Measurements from ENCODE around the gene MARK4. TPM values are rescaled to one million over a fixed set of nuclear protein-coding genes. Genes with fewer than 3 reads are reported as not detected.

The MARK4 gene
- total RNA-seq, 5 donors from 2014 or later (not counting 1 experiment from before 2014, with no cell fraction given): 28.0 to 34.8 (median 29.9) TPM

- Histone ChIP-seq H3K9me3 (no peaks in the 10 kb centered on the region), H3K4me3 (ENCODE audit: control insufficient read depth in 1 of 2, extremely low read depth in 1 of 2, low read length in 1 of 2) (no peak overlapping the region), H3K27me3 (replicated peaks in 1 of 2; ENCODE audit: control insufficient read depth in 2 of 2, extremely low read depth in 1 of 2, insufficient read depth in 2 of 2, low read length in 1 of 2) (peaks cover 0 to 39% of the 10 kb centered on the region in 2 experiments), H3K27ac (ENCODE audit: low read length) (no peak overlapping the region), H3K4me1 (ENCODE audit: control insufficient read depth in 1 of 2, extremely low read depth in 1 of 2, insufficient read depth in 2 of 2, low read length in 2 of 2) (no peaks in the 10 kb centered on the region), H3K36me3 (ENCODE audit: control insufficient read depth in 2 of 2, extremely low read depth in 1 of 2, insufficient read depth in 1 of 2, low read length in 1 of 2) (peaks cover 9 to 14% of the 10 kb centered on the region in 2 donors)
- DNase-seq (no peak), ATAC-seq (replicated peaks in 1 of 4) (no peak)
- no peak overlapping the region for H3K4me3 Mint-ChIP-seq
- no peak overlapping the region for H3K27ac Mint-ChIP-seq
- POLR2A ChIA-PET: no interaction called here
- H3K27me3 Mint-ChIP-seq: peaks cover 10 to 17% of the 10 kb centered on the region in 2 donors
- WGBS (ENCODE audit: insufficient coverage): 100% methylated on average over 1 of the region's 3 CpGs
- CTCF ChIA-PET: no interaction called here
- no peaks in the 10 kb centered on the region for H3K9me3 Mint-ChIP-seq
- H3K36me3 Mint-ChIP-seq: peaks cover 11% of the 10 kb centered on the region
- no peaks in the 10 kb centered on the region for H3K4me1 Mint-ChIP-seq
Observed at GRCh38 chr19:45349126-45349415, 98.0 kb downstream of the MARK4 start.

- Histone ChIP-seq H3K9me3 (no peaks in the 10 kb centered on the region), H3K27ac (ENCODE audit: low read length) (no peak overlapping the region), H3K4me1 (ENCODE audit: control insufficient read depth in 1 of 2, extremely low read depth in 1 of 2, insufficient read depth in 2 of 2, low read length in 2 of 2) (peaks cover 0 to under 1% of the 10 kb centered on the region in 2 experiments), H3K4me3 (ENCODE audit: control insufficient read depth in 1 of 2, extremely low read depth in 1 of 2, low read length in 1 of 2) (no peak overlapping the region), H3K27me3 (replicated peaks in 1 of 2; ENCODE audit: control insufficient read depth in 2 of 2, extremely low read depth in 1 of 2, insufficient read depth in 2 of 2, low read length in 1 of 2) (peaks cover 0 to 35% of the 10 kb centered on the region in 2 experiments), H3K36me3 (ENCODE audit: control insufficient read depth in 2 of 2, extremely low read depth in 1 of 2, insufficient read depth in 1 of 2, low read length in 1 of 2) (peaks cover 9 to 16% of the 10 kb centered on the region in 2 donors)
- Mint-ChIP-seq H3K9me3 (no peaks in the 10 kb centered on the region), H3K27ac (no peak overlapping the region), H3K27me3 (peaks cover 10 to 13% of the 10 kb centered on the region in 2 donors), H3K4me3 (no peak overlapping the region), H3K36me3 (peaks cover 13% of the 10 kb centered on the region), H3K4me1 (no peaks in the 10 kb centered on the region)
- no peak for ATAC-seq (replicated peaks in 1 of 4)
- ChIA-PET POLR2A (no interaction called here), CTCF (no interaction called here)
- DNase-seq: no peak
- 92% methylated on average over 13 of the region's 17 CpGs for WGBS (ENCODE audit: insufficient coverage)
Observed at GRCh38 chr19:45349430-45349941, 98.4 kb downstream of the MARK4 start.

GRCh38 chr19:45350477-45351058 lies 99.5 kb downstream of the MARK4 start:
- POLR2A ChIA-PET: no interaction called here
- no peaks in the 10 kb centered on the region for H3K4me1 Mint-ChIP-seq
- peaks cover 9 to 19% of the 10 kb centered on the region in 2 donors for H3K36me3 ChIP-seq (ENCODE audit: control insufficient read depth in 2 of 2, extremely low read depth in 1 of 2, insufficient read depth in 1 of 2, low read length in 1 of 2)
- DNase-seq (no peak), ATAC-seq (replicated peaks in 1 of 4) (no peak)
- H3K27me3 Mint-ChIP-seq: peaks cover 5 to 6% of the 10 kb centered on the region in 2 donors
- H3K4me3 ChIP-seq (ENCODE audit: control insufficient read depth in 1 of 2, extremely low read depth in 1 of 2, low read length in 1 of 2): no peak overlapping the region
- WGBS (ENCODE audit: insufficient coverage): 91% methylated on average over 13 of the region's 17 CpGs
- peaks cover 18% of the 10 kb centered on the region for H3K36me3 Mint-ChIP-seq
- peaks cover 0 to 24% of the 10 kb centered on the region in 2 experiments for H3K27me3 ChIP-seq (replicated peaks in 1 of 2; ENCODE audit: control insufficient read depth in 2 of 2, extremely low read depth in 1 of 2, insufficient read depth in 2 of 2, low read length in 1 of 2)
- no peaks in the 10 kb centered on the region for H3K9me3 ChIP-seq
- CTCF ChIA-PET: interaction anchor here in 1 of 2 donors (0.6 kb wide), 1 partner anchor 1400 kb away, joined by 3 read pairs; no protein-coding TSS in a partner anchor
- no peak overlapping the region for H3K4me3 Mint-ChIP-seq
- no peak overlapping the region for H3K27ac Mint-ChIP-seq
- peaks cover 0 to 4% of the 10 kb centered on the region in 2 experiments for H3K4me1 ChIP-seq (ENCODE audit: control insufficient read depth in 1 of 2, extremely low read depth in 1 of 2, insufficient read depth in 2 of 2, low read length in 2 of 2)
- H3K9me3 Mint-ChIP-seq: no peaks in the 10 kb centered on the region
- H3K27ac ChIP-seq (ENCODE audit: low read length): no peak overlapping the region

- 94% methylated on average over 4 of the region's 13 CpGs for WGBS (ENCODE audit: insufficient coverage)
- Mint-ChIP-seq H3K36me3 (peaks cover 19% of the 10 kb centered on the region), H3K27me3 (no peaks in the 10 kb centered on the region), H3K27ac (no peak overlapping the region), H3K4me3 (no peak overlapping the region), H3K4me1 (no peaks in the 10 kb centered on the region), H3K9me3 (no peaks in the 10 kb centered on the region)
- H3K27me3 ChIP-seq (replicated peaks in 1 of 2; ENCODE audit: control insufficient read depth in 2 of 2, extremely low read depth in 1 of 2, insufficient read depth in 2 of 2, low read length in 1 of 2): peaks cover 0 to 15% of the 10 kb centered on the region in 2 experiments
- ChIA-PET POLR2A (no interaction called here), CTCF (no interaction called here)
- peaks cover 0 to 4% of the 10 kb centered on the region in 2 experiments for H3K4me1 ChIP-seq (ENCODE audit: control insufficient read depth in 1 of 2, extremely low read depth in 1 of 2, insufficient read depth in 2 of 2, low read length in 2 of 2)
- no peak overlapping the region for H3K27ac ChIP-seq (ENCODE audit: low read length)
- peaks cover 9 to 19% of the 10 kb centered on the region in 2 donors for H3K36me3 ChIP-seq (ENCODE audit: control insufficient read depth in 2 of 2, extremely low read depth in 1 of 2, insufficient read depth in 1 of 2, low read length in 1 of 2)
- H3K9me3 ChIP-seq: no peaks in the 10 kb centered on the region
- no peak for ATAC-seq (replicated peaks in 1 of 4)
- no peak for DNase-seq
- H3K4me3 ChIP-seq (ENCODE audit: control insufficient read depth in 1 of 2, extremely low read depth in 1 of 2, low read length in 1 of 2): no peak overlapping the region
Observed at GRCh38 chr19:45351401-45351952, 100.4 kb downstream of the MARK4 start.

- ChIA-PET POLR2A (no interaction called here), CTCF (no interaction called here)
- DNase-seq: no peak
- Mint-ChIP-seq H3K36me3 (peaks cover 22% of the 10 kb centered on the region), H3K9me3 (no peaks in the 10 kb centered on the region), H3K27ac (no peak overlapping the region), H3K4me1 (no peaks in the 10 kb centered on the region), H3K4me3 (no peak overlapping the region), H3K27me3 (no peaks in the 10 kb centered on the region)
- H3K27me3 ChIP-seq (replicated peaks in 1 of 2; ENCODE audit: control insufficient read depth in 2 of 2, extremely low read depth in 1 of 2, insufficient read depth in 2 of 2, low read length in 1 of 2): peaks cover 0 to 10% of the 10 kb centered on the region in 2 experiments
- no peak for ATAC-seq (replicated peaks in 1 of 4)
- peaks cover 9 to 19% of the 10 kb centered on the region in 2 donors for H3K36me3 ChIP-seq (ENCODE audit: control insufficient read depth in 2 of 2, extremely low read depth in 1 of 2, insufficient read depth in 1 of 2, low read length in 1 of 2)
- no peaks in the 10 kb centered on the region for H3K9me3 ChIP-seq
- H3K4me1 ChIP-seq (ENCODE audit: control insufficient read depth in 1 of 2, extremely low read depth in 1 of 2, insufficient read depth in 2 of 2, low read length in 2 of 2): peaks cover 0 to 4% of the 10 kb centered on the region in 2 experiments
- no peak overlapping the region for H3K4me3 ChIP-seq (ENCODE audit: control insufficient read depth in 1 of 2, extremely low read depth in 1 of 2, low read length in 1 of 2)
- no peak overlapping the region for H3K27ac ChIP-seq (ENCODE audit: low read length)
- 88% methylated on average over 13 of the region's 15 CpGs for WGBS (ENCODE audit: insufficient coverage)
Observed at GRCh38 chr19:45352062-45352461, 101.0 kb downstream of the MARK4 start.

GRCh38 chr19:45352471-45352870 lies 101.4 kb downstream of the MARK4 start:
- H3K27me3 ChIP-seq (replicated peaks in 1 of 2; ENCODE audit: control insufficient read depth in 2 of 2, extremely low read depth in 1 of 2, insufficient read depth in 2 of 2, low read length in 1 of 2): peaks cover 0 to 7% of the 10 kb centered on the region in 2 experiments
- peaks cover 9 to 19% of the 10 kb centered on the region in 2 donors for H3K36me3 ChIP-seq (ENCODE audit: control insufficient read depth in 2 of 2, extremely low read depth in 1 of 2, insufficient read depth in 1 of 2, low read length in 1 of 2)
- Mint-ChIP-seq H3K4me3 (no peak overlapping the region), H3K4me1 (no peaks in the 10 kb centered on the region), H3K27ac (no peak overlapping the region), H3K27me3 (no peaks in the 10 kb centered on the region), H3K9me3 (no peaks in the 10 kb centered on the region), H3K36me3 (peaks cover 22% of the 10 kb centered on the region)
- ChIA-PET CTCF (no interaction called here), POLR2A (no interaction called here)
- no peaks in the 10 kb centered on the region for H3K9me3 ChIP-seq
- DNase-seq (no peak), ATAC-seq (replicated peaks in 1 of 4) (no peak)
- WGBS (ENCODE audit: insufficient coverage): 91% methylated on average over 12 of the region's 20 CpGs
- H3K4me1 ChIP-seq (ENCODE audit: control insufficient read depth in 1 of 2, extremely low read depth in 1 of 2, insufficient read depth in 2 of 2, low read length in 2 of 2): peaks cover 0 to 4% of the 10 kb centered on the region in 2 experiments
- no peak overlapping the region for H3K4me3 ChIP-seq (ENCODE audit: control insufficient read depth in 1 of 2, extremely low read depth in 1 of 2, low read length in 1 of 2)
- no peak overlapping the region for H3K27ac ChIP-seq (ENCODE audit: low read length)
